Measurements from ENCODE around the gene FAM110C. TPM values are rescaled to one million over a fixed set of nuclear protein-coding genes. Genes with fewer than 3 reads are reported as not detected.

The FAM110C gene, protein sequence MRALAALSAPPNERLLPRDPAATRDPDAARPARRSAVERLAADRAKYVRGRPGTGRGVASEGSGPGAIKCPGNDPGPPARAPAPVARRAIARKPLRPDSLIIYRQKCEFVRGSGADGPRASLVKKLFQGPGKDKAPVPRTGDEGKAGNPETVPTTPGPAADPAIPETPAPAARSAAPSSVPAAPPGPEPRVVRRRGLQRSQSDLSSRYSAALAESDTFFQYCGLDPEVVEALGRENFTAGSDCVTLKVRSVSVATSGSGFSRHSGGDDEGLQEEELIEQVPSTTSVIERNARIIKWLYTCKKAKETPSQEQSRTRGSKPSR
- total RNA-seq = 16.2 and 20.5 TPM in 2 replicates

GRCh38 chr2:46471-47345, at the start of gene FAM110C:
Gene FAM110C, minus strand, starts transcription at chr2:46505. Its CDS starts 120 bp downstream, at chr2:46385.

Other genes starting within 250 kb of the FAM110C start
- gene SH3YL1, start 217.5 kb upstream of the FAM110C start, total RNA-seq = 84.8 and 102 TPM in 2 replicates
- 113 and 137 TPM in 2 replicates for gene ACP1, start 218.4 kb upstream of the FAM110C start, total RNA-seq
- not detected in 2 replicates for gene ALKAL2, start 241.6 kb upstream of the FAM110C start, total RNA-seq